Smooth muscle cell of the pulmonary artery (primary cell): ENCODE results near the gene DDX18. TPM values are rescaled to one million over a fixed set of nuclear protein-coding genes. Genes with fewer than 3 reads are reported as not detected.

Experiments
- total RNA-seq: library from RNA; depleted of rRNA; stranded (reverse); fragments of >200 nt; gene quantifications from 2 replicates; pipeline ENCODE4 v1.2.3, GENCODE V29; 2014

The DDX18 gene
- 45.6 and 46.6 TPM in 2 replicates for total RNA-seq

GRCh38 chr2:117814417-117815264 is at the start of gene DDX18:
DDX18 (plus strand) TSS chr2:117814691; CDS start chr2:117814778, 87 bp downstream.

Other genes starting within 250 kb of the DDX18 start
- gene CCDC93, start 199.4 kb downstream of the DDX18 start, total RNA-seq, result 28.7 and 31.1 TPM in 2 replicates